ENCODE data around the gene JARID2. TPM values are rescaled to one million over a fixed set of nuclear protein-coding genes. Genes with fewer than 3 reads are reported as not detected.

Gene JARID2
- total and polyA plus RNA-seq, 2 of the 4 experiments (the other 2 are of a cell fraction), result 9.6 to 12.9 TPM

DNA sequence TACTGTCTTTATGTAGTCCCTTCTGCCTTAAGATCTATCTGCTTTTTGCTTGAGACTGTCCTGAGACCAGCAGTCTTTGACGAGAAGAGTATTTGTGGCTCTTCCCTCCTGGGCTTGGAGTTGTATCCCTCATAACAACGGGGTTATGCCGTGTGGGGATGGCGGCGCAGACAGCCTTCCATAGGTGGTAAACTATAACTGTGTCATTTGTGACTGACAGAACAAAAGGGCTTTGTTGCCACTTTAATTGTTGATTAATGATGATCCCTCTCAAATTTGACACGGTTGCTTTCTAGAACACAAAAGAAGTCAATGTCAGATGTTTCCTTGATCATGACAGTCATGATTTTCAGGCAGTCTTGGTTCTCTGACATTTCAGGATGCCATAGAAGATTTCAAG, 196.6 kb downstream of the JARID2 start:
- in situ Hi-C loops (cut with MboI; ENCODE audit: low sequenced_read_pairs), result no loop called here
- Histone ChIP-seq H4K91ac (ENCODE audit: insufficient read depth, low read depth, low read length) (no peak overlapping the region; the same call in 1 of the 2 replicates), H3K9me1 (ENCODE audit: insufficient read depth, low read length) (peaks cover 13% of the 10 kb centered on the region), H3K23ac (ENCODE audit: low read depth, low read length) (no peak overlapping the region), H3K27ac (ENCODE audit: insufficient read depth, low read length) (no peak overlapping the region), H2AK5ac (ENCODE audit: low read depth, low read length) (peak overlapping the region; percentile 65), H3K4me2 (ENCODE audit: low read depth, low read length) (no peak overlapping the region), H3K4ac (ENCODE audit: low read depth, low read length) (peak overlapping the region; percentile 44), H3K36me3 (ENCODE audit: control insufficient read depth, insufficient read depth, low read length) (no peaks in the 10 kb centered on the region), H3K56ac (ENCODE audit: extremely low read depth, insufficient read depth, low read length) (no peak overlapping the region), H4K8ac (ENCODE audit: low read depth in 2 of 2, low read length in 2 of 2) (peak overlapping the region in 1 of 2 experiments; percentile 28; a peak in 1 of 4 replicates), H2BK120ac (ENCODE audit: low read depth, low read length) (peak overlapping the region; percentile 1; the same call in 1 of the 2 replicates), H4K5ac (ENCODE audit: low read depth, low read length) (peak overlapping the region; percentile 78; the same call in 1 of the 2 replicates), H3K27me3 (ENCODE audit: control insufficient read depth, insufficient read depth, low read length) (no peaks in the 10 kb centered on the region), H4K20me1 (ENCODE audit: insufficient read depth, low read length) (peaks cover 87% of the 10 kb centered on the region), H3K4me3 (ENCODE audit: insufficient read depth, low read depth, low read length) (no peak overlapping the region), H2AFZ (replicated peaks; ENCODE audit: low read length, poor library complexity) (no peak overlapping the region), H2BK15ac (ENCODE audit: low read depth, low read length) (peak overlapping the region; percentile 66), H3K9me3 (ENCODE audit: control insufficient read depth, insufficient read depth, low read length) (no peaks in the 10 kb centered on the region), H3K18ac (ENCODE audit: low read depth, low read length) (peak overlapping the region; percentile 87), H2AK9ac (replicated peaks; ENCODE audit: low read depth, low read length, poor library complexity) (no peak overlapping the region), H2BK5ac (ENCODE audit: low read depth, low read length, poor library complexity, severe bottlenecking) (no peak overlapping the region), H3K9ac (ENCODE audit: low read depth, low read length) (no peak overlapping the region), H3K14ac (replicated peaks; ENCODE audit: low read depth, low read length) (peak overlapping the region; percentile 26; the same call in 1 of the 2 replicates), H3K4me1 (ENCODE audit: control insufficient read depth, insufficient read depth, low read length) (peaks cover 19% of the 10 kb centered on the region), H2BK20ac (ENCODE audit: low read depth, low read length) (peak overlapping the region; percentile 6; the same call in 1 of the 2 replicates), H3K79me1 (ENCODE audit: low read depth in 1 of 2, low read length in 2 of 2) (peaks cover 38 to 81% of the 10 kb centered on the region in 2 experiments)
- BruUV-seq (replicated peaks), result no TSS peak
- ATAC-seq (ENCODE audit: low read depth), result no peak
- intact Hi-C loops (cut with micrococcal nuclease), result loop anchor here (5.0 to 10.0 kb wide), 5 partner anchors 40 to 1230 kb away; no protein-coding TSS in a partner anchor
- POLR2A ChIA-PET (ENCODE audit: unreplicated experiment), result no interaction called here
- dilution Hi-C loops (cut with HindIII; ENCODE audit: low sequenced_read_pairs, unreplicated experiment), result no loop called here
- DNase-seq, result no peak
- CTCF ChIA-PET, result interaction anchor here (0.5 to 1.4 kb wide), 3 partner anchors 118 to 193 kb away, joined by 3 to 5 read pairs (median 5); no protein-coding TSS in a partner anchor
- no peak for TF ChIP-seq FOS (IDR thresholded peaks at IDR 0.05; ENCODE audit: low read depth, low read length)
- no peak for TF ChIP-seq RCOR1 (IDR thresholded peaks at IDR 0.05; ENCODE audit: insufficient replicate concordance, low read length)
- TF ChIP-seq RAD21 (IDR thresholded peaks at IDR 0.05; ENCODE audit: low read length), result no peak
- TF ChIP-seq, protein P1, sequence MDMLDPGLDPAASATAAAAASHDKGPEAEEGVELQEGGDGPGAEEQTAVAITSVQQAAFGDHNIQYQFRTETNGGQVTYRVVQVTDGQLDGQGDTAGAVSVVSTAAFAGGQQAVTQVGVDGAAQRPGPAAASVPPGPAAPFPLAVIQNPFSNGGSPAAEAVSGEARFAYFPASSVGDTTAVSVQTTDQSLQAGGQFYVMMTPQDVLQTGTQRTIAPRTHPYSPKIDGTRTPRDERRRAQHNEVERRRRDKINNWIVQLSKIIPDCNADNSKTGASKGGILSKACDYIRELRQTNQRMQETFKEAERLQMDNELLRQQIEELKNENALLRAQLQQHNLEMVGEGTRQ (IDR thresholded peaks at IDR 0.05; ENCODE audit: low read depth, low read length), result no peak
- TF ChIP-seq NFE2L2 (IDR thresholded peaks at IDR 0.05; ENCODE audit: low read depth, low read length), result no peak
- no peak for TF ChIP-seq SMC3 (IDR thresholded peaks at IDR 0.05; ENCODE audit: low read depth, low read length)
- TF ChIP-seq, protein P2, sequence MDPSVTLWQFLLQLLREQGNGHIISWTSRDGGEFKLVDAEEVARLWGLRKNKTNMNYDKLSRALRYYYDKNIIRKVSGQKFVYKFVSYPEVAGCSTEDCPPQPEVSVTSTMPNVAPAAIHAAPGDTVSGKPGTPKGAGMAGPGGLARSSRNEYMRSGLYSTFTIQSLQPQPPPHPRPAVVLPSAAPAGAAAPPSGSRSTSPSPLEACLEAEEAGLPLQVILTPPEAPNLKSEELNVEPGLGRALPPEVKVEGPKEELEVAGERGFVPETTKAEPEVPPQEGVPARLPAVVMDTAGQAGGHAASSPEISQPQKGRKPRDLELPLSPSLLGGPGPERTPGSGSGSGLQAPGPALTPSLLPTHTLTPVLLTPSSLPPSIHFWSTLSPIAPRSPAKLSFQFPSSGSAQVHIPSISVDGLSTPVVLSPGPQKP (IDR thresholded peaks at IDR 0.05; ENCODE audit: borderline replicate concordance, low read depth, low read length), result no peak
- TF ChIP-seq, protein P3, sequence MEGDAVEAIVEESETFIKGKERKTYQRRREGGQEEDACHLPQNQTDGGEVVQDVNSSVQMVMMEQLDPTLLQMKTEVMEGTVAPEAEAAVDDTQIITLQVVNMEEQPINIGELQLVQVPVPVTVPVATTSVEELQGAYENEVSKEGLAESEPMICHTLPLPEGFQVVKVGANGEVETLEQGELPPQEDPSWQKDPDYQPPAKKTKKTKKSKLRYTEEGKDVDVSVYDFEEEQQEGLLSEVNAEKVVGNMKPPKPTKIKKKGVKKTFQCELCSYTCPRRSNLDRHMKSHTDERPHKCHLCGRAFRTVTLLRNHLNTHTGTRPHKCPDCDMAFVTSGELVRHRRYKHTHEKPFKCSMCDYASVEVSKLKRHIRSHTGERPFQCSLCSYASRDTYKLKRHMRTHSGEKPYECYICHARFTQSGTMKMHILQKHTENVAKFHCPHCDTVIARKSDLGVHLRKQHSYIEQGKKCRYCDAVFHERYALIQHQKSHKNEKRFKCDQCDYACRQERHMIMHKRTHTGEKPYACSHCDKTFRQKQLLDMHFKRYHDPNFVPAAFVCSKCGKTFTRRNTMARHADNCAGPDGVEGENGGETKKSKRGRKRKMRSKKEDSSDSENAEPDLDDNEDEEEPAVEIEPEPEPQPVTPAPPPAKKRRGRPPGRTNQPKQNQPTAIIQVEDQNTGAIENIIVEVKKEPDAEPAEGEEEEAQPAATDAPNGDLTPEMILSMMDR (conservative IDR thresholded peaks at IDR 0.05; ENCODE audit: low read depth, low read length), result no peak
- no peak for TF ChIP-seq RFX5 (IDR thresholded peaks at IDR 0.05; ENCODE audit: low read depth, low read length)
- TF ChIP-seq CEBPB (IDR thresholded peaks at IDR 0.05; ENCODE audit: low read depth, low read length), result no peak
- no peak for TF ChIP-seq POLR2A (IDR thresholded peaks at IDR 0.05; ENCODE audit: low read depth, low read length)
- no peak for TF ChIP-seq MAFK (IDR thresholded peaks at IDR 0.05; ENCODE audit: low read depth, low read length)
- TF ChIP-seq BHLHE40 (IDR thresholded peaks at IDR 0.05; ENCODE audit: low read depth, low read length), result no peak
- no peak for TF ChIP-seq MAZ (IDR thresholded peaks at IDR 0.05; ENCODE audit: borderline replicate concordance, low read depth, low read length)
- no CpG with 5 or more reads among the region's 6 CpGs for WGBS, 2 experiments (ENCODE audit: extremely low coverage in 2 of 2, insufficient read length in 1 of 2)
